Measurements from ENCODE around the gene CROCC.

GRCh38 chr1:16970132-16970910 is 48.6 kb downstream of the CROCC start:
- TF ChIP-seq CTCF (IDR thresholded peaks at IDR 0.05) (no peak), EP300 (IDR thresholded peaks at IDR 0.05) (no peak)
